Measurements from ENCODE around the gene TMED9. TPM values are rescaled to one million over a fixed set of nuclear protein-coding genes. Genes with fewer than 3 reads are reported as not detected.
"Not testable (repeated sequence)": the region's sequence is repeated elsewhere in the genome, so short reads cannot be mapped to it uniquely, and the experiment has no call there.

The TMED9 gene
- total RNA-seq, 2 experiments from 2014 or later, result 118 to 120 TPM

DNA sequence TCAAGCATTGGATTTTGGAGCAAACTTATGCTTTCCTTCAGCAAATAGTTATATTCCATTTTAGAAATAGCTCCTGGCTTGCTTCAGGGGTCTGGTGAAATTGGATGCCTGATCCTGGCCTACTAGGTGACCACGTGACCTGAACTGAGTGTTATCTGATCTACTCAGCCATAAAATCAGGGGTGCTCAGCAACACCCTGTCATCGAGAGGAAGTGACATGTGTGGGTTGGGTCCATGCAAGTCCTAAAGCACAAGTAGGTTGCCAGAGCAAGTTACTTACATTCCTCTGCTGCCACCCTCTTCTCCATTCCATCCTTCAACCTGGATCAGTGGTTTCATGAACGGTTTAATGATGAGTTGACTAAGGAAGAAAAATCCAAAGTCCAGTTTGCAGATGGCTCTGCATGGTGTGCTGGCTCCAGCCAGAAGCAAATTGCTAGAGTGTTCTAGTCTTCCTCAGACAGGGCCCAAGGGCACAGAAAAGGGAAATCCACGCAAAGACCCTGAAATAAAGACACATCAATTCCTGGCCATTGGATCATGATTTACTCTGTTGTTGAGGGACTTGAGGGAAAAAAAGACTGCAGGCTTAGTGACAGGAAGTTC is 34.9 kb upstream of the TMED9 start:
- H3K9me3 Mint-ChIP-seq, result no peaks in the 10 kb centered on the region
- no peak for ATAC-seq
- ChIA-PET CTCF (interaction anchor here (1.4 kb wide), 1 partner anchor 56 kb away, joined by 4 read pairs; no protein-coding TSS in a partner anchor), POLR2A (no interaction called here)
- TF ChIP-seq, protein P1, sequence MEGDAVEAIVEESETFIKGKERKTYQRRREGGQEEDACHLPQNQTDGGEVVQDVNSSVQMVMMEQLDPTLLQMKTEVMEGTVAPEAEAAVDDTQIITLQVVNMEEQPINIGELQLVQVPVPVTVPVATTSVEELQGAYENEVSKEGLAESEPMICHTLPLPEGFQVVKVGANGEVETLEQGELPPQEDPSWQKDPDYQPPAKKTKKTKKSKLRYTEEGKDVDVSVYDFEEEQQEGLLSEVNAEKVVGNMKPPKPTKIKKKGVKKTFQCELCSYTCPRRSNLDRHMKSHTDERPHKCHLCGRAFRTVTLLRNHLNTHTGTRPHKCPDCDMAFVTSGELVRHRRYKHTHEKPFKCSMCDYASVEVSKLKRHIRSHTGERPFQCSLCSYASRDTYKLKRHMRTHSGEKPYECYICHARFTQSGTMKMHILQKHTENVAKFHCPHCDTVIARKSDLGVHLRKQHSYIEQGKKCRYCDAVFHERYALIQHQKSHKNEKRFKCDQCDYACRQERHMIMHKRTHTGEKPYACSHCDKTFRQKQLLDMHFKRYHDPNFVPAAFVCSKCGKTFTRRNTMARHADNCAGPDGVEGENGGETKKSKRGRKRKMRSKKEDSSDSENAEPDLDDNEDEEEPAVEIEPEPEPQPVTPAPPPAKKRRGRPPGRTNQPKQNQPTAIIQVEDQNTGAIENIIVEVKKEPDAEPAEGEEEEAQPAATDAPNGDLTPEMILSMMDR (IDR thresholded peaks at IDR 0.05), result no peak
- no peak overlapping the region for H3K4me3 Mint-ChIP-seq
- H3K4me1 Mint-ChIP-seq (ENCODE audit: low read depth), result peaks cover 23% of the 10 kb centered on the region
- no peak overlapping the region for H3K27ac Mint-ChIP-seq
- DNase-seq, result peak; percentile 4
- intact Hi-C loops (cut with micrococcal nuclease), result no loop called here
- no peaks in the 10 kb centered on the region for H3K27me3 Mint-ChIP-seq
- peaks cover 10% of the 10 kb centered on the region for H3K36me3 Mint-ChIP-seq (ENCODE audit: low read depth)

DNA sequence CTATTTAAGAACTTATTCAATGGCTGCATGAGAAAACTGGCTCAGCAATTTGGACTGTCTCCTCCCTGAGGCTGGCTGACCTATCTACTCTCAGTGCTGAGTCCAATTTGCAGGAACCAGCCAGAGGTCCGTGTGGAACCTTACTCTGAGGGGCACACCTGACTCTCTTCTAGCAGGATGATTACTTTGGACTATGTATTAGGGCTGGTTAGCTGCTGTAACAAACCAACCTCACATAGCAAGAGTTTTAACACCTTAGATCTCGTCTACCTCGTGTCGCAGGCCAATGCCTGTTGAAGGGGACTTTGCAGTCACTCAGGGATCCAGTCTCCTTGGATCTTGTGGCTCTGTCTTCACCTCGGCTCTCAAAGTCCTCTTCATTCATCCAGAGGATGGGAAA is 34.2 kb upstream of the TMED9 start:
- Mint-ChIP-seq H3K9me3 (no peaks in the 10 kb centered on the region), H3K27me3 (no peaks in the 10 kb centered on the region), H3K36me3 (ENCODE audit: low read depth) (peaks cover 4% of the 10 kb centered on the region), H3K27ac (no peak overlapping the region), H3K4me1 (ENCODE audit: low read depth) (peaks cover 16% of the 10 kb centered on the region), H3K4me3 (no peak overlapping the region)
- ChIA-PET CTCF (interaction anchor here (1.4 to 1.5 kb wide), 2 partner anchors 49 to 56 kb away, joined by 4 to 5 read pairs; no protein-coding TSS in a partner anchor), POLR2A (no interaction called here)
- TF ChIP-seq, protein P1 (IDR thresholded peaks at IDR 0.05), result no peak
- intact Hi-C loops (cut with micrococcal nuclease), result no loop called here
- DNase-seq, result no peak
- no peak for ATAC-seq

DNA sequence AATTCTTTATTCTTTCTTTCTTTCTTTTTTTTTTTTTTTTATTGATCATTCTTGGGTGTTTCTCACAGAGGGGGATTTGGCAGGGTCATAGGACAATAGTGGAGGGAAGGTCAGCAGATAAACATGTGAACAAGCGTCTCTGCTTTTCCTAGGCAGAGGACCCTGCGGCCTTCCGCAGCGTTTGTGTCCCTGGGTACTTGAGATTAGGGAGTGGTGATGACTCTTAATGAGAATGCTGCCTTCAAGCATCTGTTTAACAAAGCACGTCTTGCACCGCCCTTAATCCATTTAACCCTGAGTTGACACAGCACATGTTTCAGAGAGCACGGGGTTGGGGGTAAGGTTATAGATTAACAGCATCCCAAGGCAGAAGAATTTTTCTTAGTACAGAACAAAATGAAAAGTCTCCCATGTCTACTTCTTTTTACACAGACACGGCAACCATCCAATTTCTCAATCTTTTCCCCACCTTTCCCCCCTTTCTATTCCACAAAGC is 32.5 kb upstream of the TMED9 start:
- H3K4me3 Mint-ChIP-seq; intact Hi-C loops (cut with micrococcal nuclease); H3K27me3 Mint-ChIP-seq; H3K9me3 Mint-ChIP-seq; DNase-seq; H3K36me3 Mint-ChIP-seq (ENCODE audit: low read depth); ATAC-seq; H3K4me1 Mint-ChIP-seq (ENCODE audit: low read depth); H3K27ac Mint-ChIP-seq; POLR2A ChIA-PET; CTCF ChIA-PET: not testable (repeated sequence)

DNA sequence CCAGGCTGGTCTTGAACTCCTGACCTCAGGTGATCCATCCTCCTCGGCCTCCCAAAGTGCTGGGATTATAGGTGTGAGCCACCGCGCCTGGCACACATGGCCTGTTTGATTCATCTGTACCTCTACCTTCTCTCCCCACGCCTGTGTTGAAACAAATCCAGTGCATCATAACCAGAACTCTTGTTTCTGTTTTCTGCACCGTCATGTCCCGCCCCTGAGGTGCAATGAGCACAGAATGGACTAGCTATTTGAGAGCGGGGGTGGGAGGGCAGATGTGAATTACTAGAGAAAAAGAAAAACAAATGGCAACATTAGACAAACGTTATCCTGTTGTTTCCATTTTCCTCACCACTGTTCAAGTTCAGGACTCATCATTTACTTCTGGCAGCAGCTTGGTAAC is 27.0 kb upstream of the TMED9 start:
- intact Hi-C loops (cut with micrococcal nuclease), result no loop called here
- H3K4me3 Mint-ChIP-seq, result no peak overlapping the region
- peaks cover 3% of the 10 kb centered on the region for H3K4me1 Mint-ChIP-seq (ENCODE audit: low read depth)
- ChIA-PET POLR2A (no interaction called here), CTCF (no interaction called here)
- DNase-seq, result no peak
- no peaks in the 10 kb centered on the region for H3K36me3 Mint-ChIP-seq (ENCODE audit: low read depth)
- TF ChIP-seq, protein P1 (IDR thresholded peaks at IDR 0.05), result no peak
- peaks cover 6% of the 10 kb centered on the region for H3K27me3 Mint-ChIP-seq
- H3K9me3 Mint-ChIP-seq, result no peaks in the 10 kb centered on the region
- ATAC-seq, result no peak
- no peak overlapping the region for H3K27ac Mint-ChIP-seq

DNA sequence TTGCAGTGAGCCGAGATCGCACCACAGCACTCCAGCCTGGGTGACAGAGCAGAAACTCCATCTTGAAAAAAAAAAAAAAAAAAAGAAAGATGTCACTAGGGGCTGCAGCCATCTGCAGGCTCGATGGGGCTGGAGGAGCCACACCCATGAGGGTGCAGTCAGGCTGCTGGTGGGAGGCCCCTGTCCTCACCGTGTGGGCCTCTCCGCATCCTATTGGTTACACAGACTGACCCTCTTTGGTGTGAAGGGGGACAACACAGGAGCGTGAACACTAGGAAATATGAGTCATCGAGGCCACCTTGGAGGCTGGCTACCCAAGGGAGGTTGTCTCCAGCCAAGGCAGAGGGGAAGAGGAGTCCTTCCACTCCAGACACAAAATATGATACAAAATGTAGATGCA is 23.7 kb upstream of the TMED9 start:
- Mint-ChIP-seq H3K36me3 (ENCODE audit: low read depth) (no peaks in the 10 kb centered on the region), H3K9me3 (no peaks in the 10 kb centered on the region), H3K27ac (no peak overlapping the region), H3K4me1 (ENCODE audit: low read depth) (peaks cover 3% of the 10 kb centered on the region), H3K4me3 (no peak overlapping the region), H3K27me3 (peaks cover 6% of the 10 kb centered on the region)
- TF ChIP-seq, protein P1 (IDR thresholded peaks at IDR 0.05), result no peak
- POLR2A ChIA-PET, result no interaction called here
- intact Hi-C loops (cut with micrococcal nuclease), result no loop called here
- CTCF ChIA-PET, result no interaction called here
- DNase-seq, result peak; percentile 6
- no peak for ATAC-seq
